Measurements from ENCODE around the gene GLRA1.

DNA sequence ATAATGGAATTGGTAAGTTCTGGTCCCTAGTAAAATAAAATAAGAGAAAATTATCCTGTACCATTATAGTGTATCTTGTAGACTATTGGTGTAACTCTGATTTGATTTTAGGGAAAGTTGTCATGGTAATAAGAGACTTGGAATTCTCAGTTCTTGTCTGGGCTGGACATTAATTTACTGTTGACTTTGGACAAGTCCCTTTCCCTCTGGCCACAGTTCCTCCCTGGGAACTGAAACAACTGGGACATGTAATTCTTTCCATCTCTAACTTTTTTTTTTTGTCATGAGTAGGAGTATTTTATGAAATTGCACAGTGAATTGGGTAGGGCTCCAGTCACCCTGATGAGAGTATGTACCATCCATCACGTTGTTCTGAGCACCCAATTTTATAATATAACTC, 15.0 kb downstream of the GLRA1 start:
- no peak for TF ChIP-seq POLR2A (IDR thresholded peaks at IDR 0.05; ENCODE audit: low read depth, low read length)
- no peak for TF ChIP-seq SPI1 (IDR thresholded peaks at IDR 0.05; ENCODE audit: low read depth, low read length)
- TF ChIP-seq TAF1 (IDR thresholded peaks at IDR 0.05; ENCODE audit: low read depth, low read length), result no peak
- TF ChIP-seq POLR2AphosphoS5 (IDR thresholded peaks at IDR 0.05; ENCODE audit: low read depth, low read length), result no peak
- TF ChIP-seq POU2F2 (IDR thresholded peaks at IDR 0.05; ENCODE audit: low read depth, low read length), result no peak
- no peak for TF ChIP-seq PAX5 (IDR thresholded peaks at IDR 0.05; ENCODE audit: insufficient read depth, low read length, severe bottlenecking)
